Effector memory CD4-positive, alpha-beta T cell (primary cell): ENCODE data around the gene DISP3.

Source experiments
- DNase-seq, 3 donors: peaks; one replicate each; pipeline ENCODE4 v3.0.0-alpha.2; 2020
- H3K27ac ChIP-seq: 2 replicates; pipeline ENCODE4 v1.7.0; 2013; ENCODE audit warnings: mild to moderate bottlenecking, low read length, moderate library complexity; ENCODE audit not compliant: insufficient read depth, poor library complexity, severe bottlenecking
- H3K27me3 ChIP-seq: replicated peaks from 2 replicates; pipeline ENCODE4 v1.7.0; 2013; ENCODE audit warnings: mild to moderate bottlenecking, low read length; ENCODE audit not compliant: insufficient read depth, control insufficient read depth, poor library complexity, severe bottlenecking
- H3K36me3 ChIP-seq: 2 replicates; pipeline ENCODE4 v1.7.0; 2013; ENCODE audit warnings: mild to moderate bottlenecking, low read length, moderate library complexity; ENCODE audit not compliant: control insufficient read depth, insufficient read depth
- H3K4me1 ChIP-seq: 2 replicates; pipeline ENCODE4 v1.7.0; 2013; ENCODE audit warnings: low read length, mild to moderate bottlenecking; ENCODE audit not compliant: control insufficient read depth, insufficient read depth, poor library complexity, severe bottlenecking
- H3K4me3 ChIP-seq: 2 replicates; pipeline ENCODE4 v1.7.0; 2013; ENCODE audit warnings: low read length, low read depth, mild to moderate bottlenecking; ENCODE audit not compliant: insufficient read depth, poor library complexity, severe bottlenecking
- H3K9me3 ChIP-seq: 2 replicates; pipeline ENCODE4 v1.7.0; 2013; ENCODE audit warnings: mild to moderate bottlenecking, low read length, moderate library complexity; ENCODE audit not compliant: control insufficient read depth

DISP3 gene

DNA sequence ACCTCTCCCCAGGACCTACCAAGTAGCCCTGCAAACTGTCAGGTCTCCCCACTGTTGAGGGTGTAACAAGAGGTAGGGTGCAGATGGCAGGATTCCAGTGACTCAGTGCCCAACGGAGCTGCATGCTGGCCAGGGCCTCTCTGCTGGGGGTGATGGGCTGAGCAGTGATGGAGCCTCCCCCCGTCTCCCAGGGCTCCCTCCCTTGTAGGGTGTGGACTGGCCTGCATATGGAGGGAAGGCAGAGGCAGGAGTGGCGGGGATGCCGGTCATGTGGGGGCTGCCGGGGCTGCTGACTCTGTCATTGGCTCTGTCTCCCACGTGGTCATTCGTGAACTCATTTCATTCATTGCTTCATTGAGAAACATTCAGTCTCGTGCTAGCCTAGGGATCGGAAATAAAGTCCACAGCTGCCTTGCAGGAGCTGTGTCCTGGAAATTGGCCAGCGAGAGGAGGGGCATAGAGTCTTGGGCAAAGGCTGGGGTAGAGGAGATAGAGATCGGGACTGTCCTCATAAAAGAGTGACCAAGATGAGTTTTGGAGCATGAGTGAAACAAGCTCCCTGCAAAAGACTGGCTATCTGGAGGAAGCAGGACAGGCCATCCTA, 22.9 kb upstream of the DISP3 start:
- H3K27ac ChIP-seq, result no peak overlapping the region
- H3K4me1 ChIP-seq, result no peaks in the 10 kb centered on the region
- no peak for DNase-seq
- no peaks in the 10 kb centered on the region for H3K9me3 ChIP-seq
- no peak overlapping the region for H3K4me3 ChIP-seq
- H3K36me3 ChIP-seq, result no peaks in the 10 kb centered on the region
- no peaks in the 10 kb centered on the region for H3K27me3 ChIP-seq

DNA sequence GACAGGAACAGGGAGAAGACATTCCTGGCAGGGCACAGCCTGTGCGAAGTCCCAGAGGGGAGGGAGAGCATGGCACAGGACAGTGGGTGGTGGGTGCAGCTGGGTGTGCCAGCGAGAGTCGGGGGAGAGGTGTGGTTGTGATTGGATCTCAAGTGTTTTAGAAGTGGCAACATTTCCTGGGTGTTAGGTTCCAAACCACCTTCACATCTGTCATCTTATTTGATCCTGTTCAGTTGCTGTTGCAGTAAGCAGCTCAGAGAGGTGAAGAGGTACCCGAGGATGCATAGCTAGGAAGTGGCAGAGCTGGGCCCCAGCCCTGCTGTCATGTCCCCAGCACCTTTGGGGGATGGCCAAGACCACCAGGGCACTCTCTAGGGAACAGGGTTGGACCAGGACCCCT, 22.0 kb upstream of the DISP3 start:
- H3K27me3 ChIP-seq, result no peaks in the 10 kb centered on the region
- no peak overlapping the region for H3K4me3 ChIP-seq
- no peaks in the 10 kb centered on the region for H3K36me3 ChIP-seq
- no peak overlapping the region for H3K27ac ChIP-seq
- no peak for DNase-seq
- no peaks in the 10 kb centered on the region for H3K4me1 ChIP-seq
- H3K9me3 ChIP-seq, result no peaks in the 10 kb centered on the region

DNA sequence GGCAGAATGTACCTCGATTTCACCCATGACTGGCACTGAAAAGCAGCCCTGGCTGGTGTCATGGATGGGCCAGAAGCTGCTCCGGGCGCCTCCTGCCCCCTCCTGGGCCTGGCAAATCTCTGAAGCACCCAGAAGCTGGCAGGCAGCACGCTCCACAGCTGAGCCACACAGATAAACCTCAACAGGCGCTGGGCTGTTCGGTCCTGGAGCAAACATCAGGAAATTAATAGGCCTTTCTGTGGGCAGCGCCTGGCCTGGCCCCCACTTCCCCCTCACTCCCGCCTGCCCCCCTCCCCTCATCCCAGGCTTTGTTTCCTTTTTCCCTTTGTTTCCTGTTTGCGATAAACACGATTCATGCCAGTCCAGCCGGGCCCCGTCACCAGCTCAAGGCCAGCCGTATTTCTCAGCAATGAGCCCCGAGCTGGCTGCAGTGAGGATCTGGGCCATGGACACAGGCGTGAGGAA, 20.1 kb upstream of the DISP3 start:
- no peaks in the 10 kb centered on the region for H3K36me3 ChIP-seq
- H3K9me3 ChIP-seq, result no peaks in the 10 kb centered on the region
- no peaks in the 10 kb centered on the region for H3K4me1 ChIP-seq
- H3K4me3 ChIP-seq, result no peak overlapping the region
- H3K27me3 ChIP-seq, result no peaks in the 10 kb centered on the region
- no peak overlapping the region for H3K27ac ChIP-seq
- no peak for DNase-seq

DNA sequence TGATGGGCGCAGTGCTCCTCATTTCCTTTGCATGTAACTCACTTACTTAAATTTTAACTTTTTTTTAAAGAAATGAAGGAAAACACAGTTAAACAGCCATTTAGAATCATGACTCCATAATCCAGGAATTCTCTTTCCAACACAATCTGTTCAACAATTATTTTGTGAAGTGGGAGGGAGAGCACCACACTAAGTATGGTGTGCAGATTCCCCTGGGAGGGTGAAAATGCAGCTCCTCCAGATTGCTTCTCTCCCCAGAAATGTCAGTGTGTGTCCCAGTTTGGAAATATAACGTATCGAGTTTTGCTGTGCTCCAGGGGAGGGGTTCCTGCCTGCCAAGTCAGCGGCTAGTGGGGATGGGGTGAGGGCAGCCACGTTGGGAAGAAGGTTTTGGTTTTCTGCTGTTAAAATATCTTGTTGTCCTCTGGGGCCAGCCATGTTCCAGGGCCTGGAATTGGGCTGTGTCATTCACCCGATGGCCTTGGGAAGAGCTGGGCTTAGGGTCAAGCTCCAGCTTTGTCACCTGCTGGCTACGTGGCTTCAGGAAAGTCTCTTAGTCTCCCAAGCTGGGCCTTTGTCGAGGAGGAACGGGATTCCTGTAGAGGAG, 17.3 kb upstream of the DISP3 start:
- no peaks in the 10 kb centered on the region for H3K4me1 ChIP-seq
- H3K4me3 ChIP-seq, result no peak overlapping the region
- no peaks in the 10 kb centered on the region for H3K27me3 ChIP-seq
- H3K27ac ChIP-seq, result no peak overlapping the region
- DNase-seq, result no peak
- H3K9me3 ChIP-seq, result no peaks in the 10 kb centered on the region
- no peaks in the 10 kb centered on the region for H3K36me3 ChIP-seq

DNA sequence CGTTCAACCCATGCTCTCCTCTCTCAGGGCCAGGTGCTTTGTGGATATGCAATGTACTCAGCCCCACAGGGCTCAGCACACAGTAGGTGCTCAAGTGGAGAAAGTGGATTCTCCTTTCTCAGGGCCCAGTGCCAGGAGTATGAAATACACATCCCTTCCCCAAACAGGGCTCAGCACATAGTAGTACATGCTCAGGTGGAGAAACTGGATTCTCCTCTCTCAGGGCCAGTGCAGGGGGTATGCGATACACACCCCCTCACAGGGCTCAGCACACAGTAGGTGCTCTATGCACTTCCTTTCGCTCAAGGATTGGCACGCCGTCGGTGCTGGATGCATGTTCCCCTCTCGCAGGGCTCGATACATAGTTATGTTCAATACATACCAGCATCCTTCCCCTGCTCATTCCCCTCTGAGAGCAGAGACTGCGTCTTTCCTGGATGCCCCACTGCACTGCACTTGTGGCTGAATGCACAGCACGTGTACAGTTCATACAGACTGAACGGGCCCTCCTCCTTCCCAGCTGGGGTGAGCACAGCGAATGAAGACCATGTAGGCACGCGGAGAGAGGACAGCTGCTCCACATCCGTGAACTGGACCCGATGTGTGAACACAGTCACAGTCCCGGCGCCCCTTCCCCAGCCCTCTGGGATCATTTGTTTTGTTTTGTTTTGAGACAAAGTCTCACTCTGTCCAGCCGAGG, 16.6 kb upstream of the DISP3 start:
- no peak for DNase-seq
- no peak overlapping the region for H3K4me3 ChIP-seq
- H3K27me3 ChIP-seq, result no peaks in the 10 kb centered on the region
- H3K36me3 ChIP-seq, result no peaks in the 10 kb centered on the region
- H3K9me3 ChIP-seq, result no peaks in the 10 kb centered on the region
- no peak overlapping the region for H3K27ac ChIP-seq
- H3K4me1 ChIP-seq, result no peaks in the 10 kb centered on the region

DNA sequence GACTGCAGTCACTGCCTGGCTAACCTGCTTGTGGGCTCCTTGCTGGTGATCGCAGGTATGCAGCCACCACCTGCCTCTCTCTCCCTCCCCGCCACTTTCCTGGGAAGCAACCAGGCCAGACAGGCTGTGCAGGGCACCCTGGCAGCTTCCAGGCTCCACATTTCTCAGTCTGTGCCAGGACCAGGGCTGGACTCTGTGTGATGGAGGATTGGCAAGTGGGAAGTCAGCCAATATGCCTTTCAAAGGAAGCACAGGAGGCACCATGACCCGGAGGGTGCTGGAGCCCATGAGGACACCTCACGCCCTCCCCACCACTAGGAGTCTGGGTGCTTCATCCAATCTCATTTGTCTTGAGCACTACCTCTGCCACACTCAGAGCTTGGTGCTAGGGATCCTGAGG, 15.8 kb upstream of the DISP3 start:
- Histone ChIP-seq H3K4me3 (no peak overlapping the region), H3K27ac (no peak overlapping the region), H3K9me3 (no peaks in the 10 kb centered on the region), H3K4me1 (no peaks in the 10 kb centered on the region), H3K27me3 (no peaks in the 10 kb centered on the region), H3K36me3 (no peaks in the 10 kb centered on the region)
- no peak for DNase-seq

DNA sequence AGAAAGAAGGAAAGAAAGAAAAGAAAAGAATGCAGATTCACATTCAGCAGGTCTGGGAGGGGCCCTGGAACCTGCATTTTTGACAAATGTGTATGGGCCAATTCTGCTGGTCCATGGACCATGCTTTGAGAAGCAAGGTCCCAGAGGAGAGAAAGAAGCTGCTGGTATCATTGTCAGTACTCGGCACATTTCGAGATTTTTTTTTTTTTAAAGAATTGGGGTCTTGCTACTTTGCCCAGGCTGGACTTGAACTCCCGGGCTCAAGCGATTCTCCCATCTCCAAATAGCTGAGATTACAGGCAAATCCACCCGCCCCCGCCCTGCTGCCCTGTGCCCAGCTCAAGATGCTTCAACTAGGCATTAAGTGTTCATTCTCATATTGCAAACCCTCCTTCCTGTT, 13.6 kb upstream of the DISP3 start:
- Histone ChIP-seq H3K4me3 (no peak overlapping the region), H3K27ac (no peak overlapping the region), H3K4me1 (no peaks in the 10 kb centered on the region), H3K27me3 (no peaks in the 10 kb centered on the region), H3K9me3 (no peaks in the 10 kb centered on the region), H3K36me3 (no peaks in the 10 kb centered on the region)
- DNase-seq, result no peak

DNA sequence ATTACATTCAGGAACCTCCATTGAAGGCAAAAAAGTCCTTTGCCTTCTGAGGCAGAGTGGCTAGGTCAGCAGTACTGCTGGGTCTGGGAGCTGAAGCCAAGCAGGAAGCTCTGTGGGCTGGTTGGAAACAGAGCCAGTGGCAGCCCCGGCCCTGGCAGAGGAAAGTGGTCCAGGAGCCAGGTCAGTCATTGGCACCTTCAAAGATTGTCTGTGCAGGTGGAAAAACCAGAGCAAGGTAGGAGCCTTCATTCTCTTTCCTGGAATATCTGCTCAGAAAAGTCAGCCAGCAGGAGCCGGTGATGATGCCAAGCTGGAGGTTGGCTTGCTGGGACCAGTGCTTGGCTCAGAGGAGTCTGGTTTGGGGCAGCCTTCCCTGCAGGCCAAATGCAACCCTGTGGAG, 12.5 kb upstream of the DISP3 start:
- Histone ChIP-seq H3K27ac (no peak overlapping the region), H3K4me3 (no peak overlapping the region), H3K9me3 (no peaks in the 10 kb centered on the region), H3K27me3 (no peaks in the 10 kb centered on the region), H3K4me1 (no peaks in the 10 kb centered on the region), H3K36me3 (no peaks in the 10 kb centered on the region)
- no peak for DNase-seq

DNA sequence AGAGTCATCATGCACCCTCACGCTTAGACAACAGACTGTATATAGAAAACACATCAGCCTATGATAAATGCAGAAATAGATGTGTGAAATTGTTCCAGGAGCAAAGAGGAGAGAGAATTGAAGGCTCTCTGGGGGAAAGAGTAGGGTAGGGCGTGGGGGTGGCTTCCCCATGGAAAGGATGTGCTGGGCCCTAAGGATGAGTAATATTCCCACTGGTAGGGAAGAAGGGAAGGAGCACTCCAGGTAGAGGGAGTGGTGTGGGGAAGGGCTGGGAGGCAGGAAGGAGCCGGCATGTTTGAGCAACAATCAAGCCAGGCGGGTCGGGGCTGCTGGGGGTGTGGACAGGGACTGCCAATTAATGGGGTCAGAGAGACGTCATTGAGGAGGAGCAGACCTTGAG, 10.1 kb upstream of the DISP3 start:
- Histone ChIP-seq H3K4me1 (no peaks in the 10 kb centered on the region), H3K4me3 (no peak overlapping the region), H3K27ac (no peak overlapping the region), H3K27me3 (no peaks in the 10 kb centered on the region), H3K36me3 (no peaks in the 10 kb centered on the region), H3K9me3 (no peaks in the 10 kb centered on the region)
- DNase-seq, result no peak

DNA sequence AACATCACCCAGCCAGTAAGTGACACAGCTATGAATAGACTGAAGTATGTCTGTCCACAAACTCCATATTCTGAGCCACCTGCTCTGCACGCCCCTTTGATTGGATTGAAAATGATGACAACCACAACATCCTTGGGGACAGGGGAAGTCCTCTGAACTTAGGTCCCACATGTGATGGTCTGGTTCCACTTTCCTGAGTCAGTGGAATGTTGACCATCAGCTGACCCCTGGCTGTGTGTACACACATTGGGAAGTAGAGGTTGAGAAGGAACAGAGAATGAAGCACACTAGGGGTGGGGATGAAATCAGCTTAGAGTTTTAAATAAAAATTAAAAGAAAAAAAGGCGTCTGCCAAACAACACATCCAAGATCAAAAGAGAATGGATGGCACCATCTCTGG, 8.0 kb upstream of the DISP3 start:
- no peak overlapping the region for H3K4me3 ChIP-seq
- no peak for DNase-seq
- no peaks in the 10 kb centered on the region for H3K27me3 ChIP-seq
- no peak overlapping the region for H3K27ac ChIP-seq
- no peaks in the 10 kb centered on the region for H3K36me3 ChIP-seq
- H3K9me3 ChIP-seq, result no peaks in the 10 kb centered on the region
- no peaks in the 10 kb centered on the region for H3K4me1 ChIP-seq
